Stimulated activated naive B cell treated with anti-CD40 and anti-IgM and Interleukin-4, amounts not matched to agents 10 μg/mL and 1 μg/mL and 100 μg/mL, for 72 hours (primary cell): ENCODE measurements around the gene TAF1L.

Source experiments
- ATAC-seq, 2 donors: fragments of 150-1000 bp; cut with Tn5 transposase; replicated peaks; 2 replicates each; pipeline ENCODE4 v1.10.0; 2021; ENCODE audit warnings: moderate library complexity in 1 of 2
- DNase-seq: peaks from one replicate; pipeline ENCODE4 v3.0.0; 2021
- H3K27ac Mint-ChIP-seq: one replicate; pipeline ENCODE4 v1.8.0; 2022; ENCODE audit warnings: mild to moderate bottlenecking, mixed read lengths
- H3K27me3 Mint-ChIP-seq, 2 donors: one replicate each; pipeline ENCODE4 v1.8.0; 2022; ENCODE audit warnings: mixed read lengths in 2 of 2
- H3K36me3 Mint-ChIP-seq, 2 donors: one replicate each; pipeline ENCODE4 v1.8.0; 2022; ENCODE audit warnings: mixed read lengths in 2 of 2, mild to moderate bottlenecking in 1 of 2
- H3K4me1 Mint-ChIP-seq, 2 donors: one replicate each; pipeline ENCODE4 v1.8.0; 2022; ENCODE audit warnings: mixed read lengths in 2 of 2, mild to moderate bottlenecking in 1 of 2
- H3K4me3 Mint-ChIP-seq, 2 donors: one replicate each; pipeline ENCODE4 v1.8.0; 2022; ENCODE audit warnings: mild to moderate bottlenecking in 2 of 2, mixed read lengths in 2 of 2, moderate library complexity in 1 of 2
- H3K9me3 Mint-ChIP-seq, 2 donors: one replicate each; pipeline ENCODE4 v1.8.0; 2022; ENCODE audit warnings: mixed read lengths in 2 of 2, mild to moderate bottlenecking in 1 of 2

Gene TAF1L

GRCh38 chr9:32579706-32580331 lies 55.6 kb downstream of the TAF1L start:
- H3K36me3 Mint-ChIP-seq = no peaks in the 10 kb centered on the region
- DNase-seq (peak; percentile 23), ATAC-seq (peak; percentile 47 to 48)
- H3K9me3 Mint-ChIP-seq = no peaks in the 10 kb centered on the region
- peaks cover 20 to 31% of the 10 kb centered on the region in 2 donors for H3K27me3 Mint-ChIP-seq
- H3K4me3 Mint-ChIP-seq = no peak overlapping the region
- H3K27ac Mint-ChIP-seq = no peak overlapping the region
- peaks cover 0 to 1% of the 10 kb centered on the region in 2 donors for H3K4me1 Mint-ChIP-seq
